Vagina (tissue), 2 donors: ENCODE measurements around the gene DLG5.

ENCODE experiments used
- POLR2AphosphoS5 ChIP-seq, 2 donors: sonication (generic); formaldehyde crosslinking; IDR thresholded peaks; one replicate each; pipeline ENCODE4 v1.9.0; 2017; ENCODE audit warnings: antibody characterized with exemption in 2 of 2, mild to moderate bottlenecking in 2 of 2, low read depth in 1 of 2; ENCODE audit not compliant: insufficient read depth in 1 of 2
- TF ChIP-seq, protein P1 (sequence below), 3 experiments: fragments of 450-650 bp in 2 of 3; fragments of 200-600 bp in 1 of 3; sonication (generic) in 1 of 3; IDR thresholded peaks; one replicate each; pipeline ENCODE4 v1.5.1; 2017 to 2019; ENCODE audit warnings: antibody characterized with exemption in 3 of 3, mild to moderate bottlenecking in 2 of 3, moderate library complexity in 2 of 3

DNA sequence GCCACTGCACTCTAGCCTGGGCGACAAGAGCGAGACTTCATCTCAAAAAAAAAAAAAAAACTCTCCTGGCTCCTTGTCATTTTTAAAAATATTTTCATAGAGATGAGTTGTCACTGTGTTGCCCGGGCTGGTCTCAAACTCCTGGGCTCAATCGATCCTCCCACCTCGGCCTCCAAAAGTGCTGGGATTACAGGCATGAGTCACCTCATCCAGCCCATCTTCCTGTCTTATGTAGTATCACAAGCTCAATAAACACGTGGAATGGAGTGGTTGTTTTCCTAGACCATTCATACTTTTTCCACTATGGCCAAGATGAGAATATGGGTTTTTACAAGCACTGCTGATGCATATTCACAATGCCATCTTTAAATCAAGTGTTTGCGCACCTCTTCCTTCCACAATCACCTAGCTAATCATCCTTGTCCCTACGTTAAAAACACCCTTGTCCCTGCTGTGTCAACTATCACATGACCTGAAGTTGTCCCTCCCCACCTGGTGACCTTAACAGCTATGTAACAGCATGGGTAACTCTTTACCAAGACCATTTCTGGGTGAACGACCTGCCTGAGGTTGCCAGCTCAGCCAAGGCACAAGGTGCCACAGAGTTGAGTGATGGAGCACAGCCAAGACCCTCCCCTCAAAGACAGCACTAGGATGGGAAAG, 21.3 kb downstream of the DLG5 start:
- TF ChIP-seq, protein P1, sequence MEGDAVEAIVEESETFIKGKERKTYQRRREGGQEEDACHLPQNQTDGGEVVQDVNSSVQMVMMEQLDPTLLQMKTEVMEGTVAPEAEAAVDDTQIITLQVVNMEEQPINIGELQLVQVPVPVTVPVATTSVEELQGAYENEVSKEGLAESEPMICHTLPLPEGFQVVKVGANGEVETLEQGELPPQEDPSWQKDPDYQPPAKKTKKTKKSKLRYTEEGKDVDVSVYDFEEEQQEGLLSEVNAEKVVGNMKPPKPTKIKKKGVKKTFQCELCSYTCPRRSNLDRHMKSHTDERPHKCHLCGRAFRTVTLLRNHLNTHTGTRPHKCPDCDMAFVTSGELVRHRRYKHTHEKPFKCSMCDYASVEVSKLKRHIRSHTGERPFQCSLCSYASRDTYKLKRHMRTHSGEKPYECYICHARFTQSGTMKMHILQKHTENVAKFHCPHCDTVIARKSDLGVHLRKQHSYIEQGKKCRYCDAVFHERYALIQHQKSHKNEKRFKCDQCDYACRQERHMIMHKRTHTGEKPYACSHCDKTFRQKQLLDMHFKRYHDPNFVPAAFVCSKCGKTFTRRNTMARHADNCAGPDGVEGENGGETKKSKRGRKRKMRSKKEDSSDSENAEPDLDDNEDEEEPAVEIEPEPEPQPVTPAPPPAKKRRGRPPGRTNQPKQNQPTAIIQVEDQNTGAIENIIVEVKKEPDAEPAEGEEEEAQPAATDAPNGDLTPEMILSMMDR (IDR thresholded peaks at IDR 0.05): no peak
- TF ChIP-seq POLR2AphosphoS5 (IDR thresholded peaks at IDR 0.05; ENCODE audit: insufficient read depth in 1 of 2, low read depth in 1 of 2): no peak
